ENCODE data around the gene SORD.

- TF ChIP-seq CTCF (IDR thresholded peaks at IDR 0.05) (no peak), POLR2A (IDR thresholded peaks at IDR 0.05) (no peak)
These were observed 13.9 kb upstream of the SORD start for GRCh38 chr15:45009046-45009445.
